HL-60 (cell line): ENCODE data around the gene LILRB2.
"Not testable (repeated sequence)": the region's sequence is repeated elsewhere in the genome, so short reads cannot be mapped to it uniquely, and the experiment has no call there.

Experiments used
- GABPA ChIP-seq: IDR thresholded peaks from 2 replicates; pipeline ENCODE4 v1.6.1; 2012; ENCODE audit warnings: low read depth
- POLR2AphosphoS5 ChIP-seq: IDR thresholded peaks from 2 replicates; pipeline ENCODE4 v1.6.1; 2012; ENCODE audit warnings: low read depth
- SPI1 ChIP-seq: IDR thresholded peaks from 2 replicates; pipeline ENCODE4 v1.6.1; 2012; ENCODE audit warnings: low read depth, mild to moderate bottlenecking, borderline replicate concordance
- TF ChIP-seq, protein P1 (sequence below): IDR thresholded peaks from one replicate; pipeline ENCODE4 v1.5.1; 2011; ENCODE audit warnings: low read length, control low read depth, inconsistent platforms; ENCODE audit not compliant: insufficient read depth

DNA sequence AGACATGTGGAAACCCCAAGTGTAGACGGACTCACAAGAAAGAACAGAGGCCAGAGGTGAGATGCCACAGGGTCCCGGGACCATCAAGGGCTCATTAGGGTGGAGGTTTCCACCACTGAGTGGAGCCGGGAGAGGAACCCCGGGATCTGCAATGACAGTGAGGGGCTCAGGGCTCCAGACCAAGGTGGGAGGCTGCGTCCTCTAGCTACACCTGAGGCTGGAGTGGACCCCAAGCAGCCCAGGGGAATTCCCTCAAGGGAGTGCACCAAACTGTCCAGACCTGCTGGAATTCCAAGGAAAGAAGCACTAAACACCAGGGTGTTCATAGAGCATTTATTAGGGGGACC, 792 bp upstream of the LILRB2 start:
- TF ChIP-seq, protein P1, sequence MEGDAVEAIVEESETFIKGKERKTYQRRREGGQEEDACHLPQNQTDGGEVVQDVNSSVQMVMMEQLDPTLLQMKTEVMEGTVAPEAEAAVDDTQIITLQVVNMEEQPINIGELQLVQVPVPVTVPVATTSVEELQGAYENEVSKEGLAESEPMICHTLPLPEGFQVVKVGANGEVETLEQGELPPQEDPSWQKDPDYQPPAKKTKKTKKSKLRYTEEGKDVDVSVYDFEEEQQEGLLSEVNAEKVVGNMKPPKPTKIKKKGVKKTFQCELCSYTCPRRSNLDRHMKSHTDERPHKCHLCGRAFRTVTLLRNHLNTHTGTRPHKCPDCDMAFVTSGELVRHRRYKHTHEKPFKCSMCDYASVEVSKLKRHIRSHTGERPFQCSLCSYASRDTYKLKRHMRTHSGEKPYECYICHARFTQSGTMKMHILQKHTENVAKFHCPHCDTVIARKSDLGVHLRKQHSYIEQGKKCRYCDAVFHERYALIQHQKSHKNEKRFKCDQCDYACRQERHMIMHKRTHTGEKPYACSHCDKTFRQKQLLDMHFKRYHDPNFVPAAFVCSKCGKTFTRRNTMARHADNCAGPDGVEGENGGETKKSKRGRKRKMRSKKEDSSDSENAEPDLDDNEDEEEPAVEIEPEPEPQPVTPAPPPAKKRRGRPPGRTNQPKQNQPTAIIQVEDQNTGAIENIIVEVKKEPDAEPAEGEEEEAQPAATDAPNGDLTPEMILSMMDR: not testable (repeated sequence)
- not testable (repeated sequence) for TF ChIP-seq POLR2AphosphoS5, SPI1, GABPA
